Thyroid gland (tissue), 4 donors: ENCODE data around the gene SKI.

Source experiments
- CTCF ChIP-seq, 6 experiments: fragments of 200-600 bp in 3 of 6; fragments of 450-650 bp in 3 of 6; sonication (generic) in 3 of 6; IDR thresholded peaks; one replicate each; pipeline ENCODE4 v1.5.1; 2016 to 2019; ENCODE audit warnings: antibody characterized with exemption in 6 of 6, mild to moderate bottlenecking in 2 of 6, inconsistent platforms in 1 of 6, moderate library complexity in 1 of 6
- POLR2A ChIP-seq, 2 donors: fragments of 450-650 bp; IDR thresholded peaks; one replicate each; pipeline ENCODE4 v1.6.1; 2017; ENCODE audit warnings: antibody characterized with exemption in 2 of 2, mild to moderate bottlenecking in 2 of 2, moderate library complexity in 1 of 2

GRCh38 chr1:2340918-2341254, 112.8 kb downstream of the SKI start:
- TF ChIP-seq CTCF (IDR thresholded peaks at IDR 0.05) = no peak
- TF ChIP-seq POLR2A (IDR thresholded peaks at IDR 0.05) = no peak
